ENCODE results near the gene WDR70.
"Not testable (repeated sequence)": the region's sequence is repeated elsewhere in the genome, so short reads cannot be mapped to it uniquely, and the experiment has no call there.

Gene WDR70

GRCh38 chr5:37640088-37640487 lies 261.0 kb downstream of the WDR70 start:
- no peak for DNase-seq (ENCODE audit: low spot score)

DNA sequence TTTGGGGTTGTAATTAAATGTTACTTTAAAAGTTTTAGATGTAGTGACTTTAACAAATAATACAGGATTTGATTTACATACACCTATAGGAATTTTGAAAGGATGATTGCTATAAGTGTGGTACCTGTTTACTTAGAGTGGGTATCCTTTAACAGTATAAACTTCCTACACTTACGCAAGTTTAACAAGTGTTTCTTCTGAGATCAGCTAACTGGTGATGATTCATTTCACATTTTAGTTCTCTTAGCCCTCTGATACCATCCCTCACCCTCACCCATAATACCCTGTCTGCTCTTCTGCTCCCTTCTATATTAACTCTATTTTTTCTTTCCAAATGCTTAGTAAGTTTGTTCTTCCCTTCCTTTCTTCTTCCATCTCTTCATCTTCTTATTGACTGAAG lies 262.8 kb downstream of the WDR70 start:
- DNase-seq (ENCODE audit: low spot score): no peak

DNA sequence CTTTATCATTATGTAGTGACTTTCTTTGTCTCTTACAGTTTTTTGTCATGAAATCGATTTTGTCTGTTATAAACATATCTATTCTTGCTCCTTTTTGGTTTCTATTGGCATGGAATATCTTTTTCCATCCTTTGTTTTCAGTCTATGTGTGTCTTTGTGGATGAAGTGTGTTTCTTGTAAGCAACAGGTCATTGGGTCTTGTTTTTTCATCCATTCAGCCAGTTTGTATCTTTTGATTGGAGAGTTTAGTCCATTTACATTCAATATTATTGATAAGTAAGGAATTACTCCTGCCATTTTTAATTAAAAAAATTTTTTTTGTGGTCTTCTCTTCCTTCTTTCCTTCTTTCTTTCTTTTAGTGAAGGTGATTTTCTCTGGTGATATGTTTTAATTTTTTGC lies 266.6 kb downstream of the WDR70 start:
- DNase-seq (ENCODE audit: low spot score): no peak

DNA sequence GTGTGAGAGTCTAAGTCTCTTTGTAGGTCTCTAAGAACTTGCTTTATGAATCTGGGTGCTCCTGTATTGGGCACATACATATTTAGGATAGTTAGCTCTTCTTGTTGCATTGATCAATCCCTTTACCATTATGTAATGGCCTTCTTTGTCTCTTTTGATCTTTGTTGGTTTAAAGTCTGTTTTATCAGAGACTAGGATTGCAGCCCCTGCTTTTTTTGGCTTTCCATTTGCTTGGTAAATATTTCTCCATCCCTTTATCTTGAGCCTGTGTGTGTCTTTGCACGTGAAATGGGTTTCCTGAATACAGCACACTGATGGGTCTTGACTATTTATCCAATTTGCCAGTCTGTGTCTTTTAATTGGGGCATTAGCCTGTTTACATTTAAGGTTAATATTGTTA lies 275.4 kb downstream of the WDR70 start:
- DNase-seq (ENCODE audit: low spot score): not testable (repeated sequence)

GRCh38 chr5:37657046-37657445 lies 277.9 kb downstream of the WDR70 start:
- DNase-seq (ENCODE audit: low spot score): no peak

DNA sequence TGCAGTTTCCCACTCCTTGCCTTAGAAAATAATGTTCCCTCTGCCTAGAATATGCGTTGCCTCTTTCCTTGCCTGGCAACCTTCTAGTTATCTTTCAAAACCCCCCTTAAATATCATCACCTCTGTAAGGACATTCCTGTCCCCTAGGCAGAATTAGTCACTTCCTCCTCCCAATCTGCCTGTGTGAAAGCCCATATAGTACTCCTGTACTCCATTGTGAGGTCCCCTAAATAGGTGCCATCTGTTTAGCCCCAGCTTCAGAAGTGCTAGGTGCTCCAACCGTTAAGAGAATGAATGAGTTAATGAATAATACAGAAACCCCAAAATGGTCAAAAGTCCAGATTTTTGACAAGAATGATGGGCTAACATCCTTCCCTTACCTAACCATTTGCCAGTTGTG lies 279.3 kb downstream of the WDR70 start:
- no peak for DNase-seq (ENCODE audit: low spot score)

DNA sequence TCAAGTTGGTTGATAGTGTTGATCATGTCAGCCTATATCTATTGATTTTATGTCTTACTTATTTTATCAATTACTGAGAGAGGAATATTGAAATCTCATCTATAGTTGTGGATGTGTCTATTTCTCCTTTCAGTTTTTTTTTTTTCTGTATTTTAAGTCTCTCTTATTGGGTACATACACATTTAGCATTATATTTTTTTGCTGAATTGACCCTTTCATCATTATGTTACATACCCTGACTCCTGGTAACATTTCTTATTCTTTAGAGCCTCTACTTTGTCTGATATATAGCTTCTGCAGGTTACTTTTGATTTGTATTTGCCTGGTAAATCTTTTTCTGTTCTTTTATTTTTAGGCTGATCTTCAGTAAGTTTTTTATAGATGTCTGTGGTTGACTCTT lies 281.2 kb downstream of the WDR70 start:
- no peak for DNase-seq (ENCODE audit: low spot score)

GRCh38 chr5:37661227-37661920 lies 282.3 kb downstream of the WDR70 start:
- no peak for DNase-seq (ENCODE audit: low spot score)

- DNase-seq (ENCODE audit: low spot score): no peak
These were observed 282.8 kb downstream of the WDR70 start for GRCh38 chr5:37661951-37662350.

DNA sequence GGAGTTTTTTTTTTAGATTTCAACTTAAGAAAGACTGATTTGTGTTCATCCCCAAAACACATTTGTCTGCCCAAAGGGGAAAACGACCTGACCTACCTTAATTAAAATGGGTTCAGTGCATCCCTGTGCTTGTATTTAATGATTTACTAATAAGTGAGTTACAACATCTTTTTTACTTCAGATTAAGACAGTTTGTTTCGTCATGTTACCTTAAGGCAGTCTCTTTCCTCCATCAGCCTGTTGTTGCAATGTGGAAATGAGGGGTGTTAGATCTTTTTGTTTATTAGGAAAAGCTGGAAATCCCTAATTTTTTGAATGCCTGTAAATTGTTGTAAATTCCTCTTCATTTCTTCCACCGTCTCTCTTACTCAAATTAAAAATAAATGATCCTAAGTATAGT lies 283.2 kb downstream of the WDR70 start:
- DNase-seq (ENCODE audit: low spot score): no peak

DNA sequence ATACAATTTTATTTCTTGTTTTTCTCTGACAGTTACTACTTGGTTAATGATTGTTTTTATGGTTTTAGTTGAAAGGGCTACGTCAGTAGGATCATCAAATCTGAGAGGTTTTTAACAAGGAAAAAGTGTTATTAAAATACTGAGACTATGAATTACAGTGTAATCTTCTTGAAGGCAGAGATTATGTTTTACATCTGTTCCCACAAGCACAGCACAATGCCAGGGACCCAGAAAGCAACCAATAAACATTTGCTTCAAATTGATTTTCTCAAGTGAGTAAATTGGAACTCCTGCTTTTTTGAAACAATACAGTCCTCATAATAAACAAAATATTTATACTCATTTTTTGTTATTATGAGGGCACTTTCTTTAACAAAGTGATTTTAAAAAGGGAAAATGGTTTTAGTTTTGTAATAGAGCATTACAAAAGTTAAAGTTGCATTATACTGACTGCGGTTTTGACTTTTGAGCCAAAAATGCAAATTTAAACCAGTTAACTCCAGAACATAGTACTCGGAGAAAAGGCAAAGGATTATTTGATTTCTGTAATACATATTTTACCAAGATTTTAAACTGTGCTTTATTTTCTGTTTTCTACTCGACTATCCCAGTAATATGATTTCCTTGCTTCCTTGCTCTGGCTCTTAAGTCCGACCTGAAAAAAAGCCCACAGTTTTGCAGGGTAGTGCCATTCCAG lies 283.8 kb downstream of the WDR70 start:
- DNase-seq (ENCODE audit: low spot score): no peak

DNA sequence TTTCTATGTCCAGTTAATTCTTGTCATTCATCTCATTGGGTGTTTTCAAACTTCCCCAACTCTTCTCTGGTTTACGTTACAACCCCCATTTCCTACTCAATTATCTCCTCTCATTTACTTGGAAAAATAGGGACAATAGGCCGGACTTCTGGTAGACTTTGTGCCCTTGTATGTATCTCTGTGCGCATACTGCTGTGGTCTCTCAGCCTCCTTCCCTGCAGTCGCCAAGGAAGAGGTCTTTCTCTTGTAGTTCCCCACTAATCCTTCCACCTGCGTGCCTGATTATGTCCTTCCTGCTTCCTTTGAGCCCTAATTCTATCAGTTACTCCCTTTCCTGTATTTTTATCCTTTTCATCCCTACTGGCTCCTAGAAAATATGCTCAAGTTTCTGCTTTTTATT lies 284.4 kb downstream of the WDR70 start:
- DNase-seq (ENCODE audit: low spot score): no peak

DNA sequence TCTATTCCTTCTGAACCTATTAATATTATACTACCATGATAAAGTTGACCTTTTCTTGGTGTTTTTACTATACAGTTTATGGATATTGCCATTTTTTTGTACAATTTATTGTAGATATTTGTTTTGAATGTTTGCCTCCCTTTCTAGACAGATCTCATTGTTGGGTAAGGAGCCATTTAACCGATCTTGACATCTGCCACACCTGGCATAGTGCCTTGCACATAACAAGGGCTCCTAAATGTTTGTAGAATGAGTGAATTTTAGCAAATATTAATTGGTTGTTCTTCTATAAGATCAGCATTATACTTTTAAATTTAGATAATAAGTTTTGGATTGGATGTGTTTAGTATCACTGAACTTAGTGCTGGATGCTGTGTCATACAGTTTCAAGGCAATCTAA lies 285.4 kb downstream of the WDR70 start:
- no peak for DNase-seq (ENCODE audit: low spot score)

- DNase-seq (ENCODE audit: low spot score): no peak
These were observed 286.2 kb downstream of the WDR70 start for GRCh38 chr5:37665272-37665671.

GRCh38 chr5:37665889-37666288 lies 286.8 kb downstream of the WDR70 start:
- DNase-seq (ENCODE audit: low spot score): no peak

DNA sequence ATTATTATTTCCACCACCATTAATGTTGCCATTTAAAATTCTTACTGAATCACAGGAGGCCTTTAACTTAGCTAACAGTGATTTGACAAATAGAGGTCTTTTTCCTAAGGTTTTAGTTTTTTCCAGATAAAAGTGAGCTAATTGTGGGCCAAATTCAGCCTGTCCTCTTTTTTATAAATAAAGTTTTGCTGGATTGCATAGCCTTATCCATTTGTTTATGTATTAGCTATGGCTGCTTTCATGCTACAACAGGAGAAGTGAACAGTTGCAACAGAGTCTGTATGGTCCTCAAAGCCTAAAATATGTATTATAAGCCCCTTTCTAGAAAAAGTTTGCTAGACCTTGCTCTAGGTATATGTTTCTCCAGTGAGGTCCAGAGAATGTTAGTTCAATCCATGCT lies 288.3 kb downstream of the WDR70 start:
- no peak for DNase-seq (ENCODE audit: low spot score)

- DNase-seq (ENCODE audit: low spot score): no peak
These were observed 288.7 kb downstream of the WDR70 start for GRCh38 chr5:37667846-37668245.

DNA sequence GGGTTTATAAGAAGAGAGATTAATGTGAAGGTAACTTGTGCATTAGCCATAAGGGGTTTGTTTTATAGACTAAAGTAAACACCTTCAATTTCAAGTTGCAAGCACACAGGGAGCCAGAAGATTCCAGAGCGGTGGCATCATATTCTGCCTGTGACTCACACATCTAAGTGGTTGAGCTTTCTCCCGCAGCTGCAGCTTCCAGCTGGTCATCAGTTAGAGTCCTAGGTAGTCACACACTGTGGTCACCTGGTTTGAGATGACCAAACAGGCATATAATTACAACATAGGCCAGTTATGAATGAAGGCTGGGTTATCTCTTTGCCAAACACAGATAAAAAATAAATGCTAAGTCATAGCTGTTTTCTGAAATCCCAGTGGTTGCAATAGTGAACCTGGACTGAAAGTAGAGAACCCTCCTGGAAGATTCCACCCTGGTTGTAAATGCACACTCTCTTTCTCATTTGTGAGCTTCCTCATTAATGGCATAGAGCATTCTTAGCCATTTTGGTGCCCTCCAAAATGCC lies 289.5 kb downstream of the WDR70 start:
- peak; percentile 19 for DNase-seq (ENCODE audit: low spot score)

DNA sequence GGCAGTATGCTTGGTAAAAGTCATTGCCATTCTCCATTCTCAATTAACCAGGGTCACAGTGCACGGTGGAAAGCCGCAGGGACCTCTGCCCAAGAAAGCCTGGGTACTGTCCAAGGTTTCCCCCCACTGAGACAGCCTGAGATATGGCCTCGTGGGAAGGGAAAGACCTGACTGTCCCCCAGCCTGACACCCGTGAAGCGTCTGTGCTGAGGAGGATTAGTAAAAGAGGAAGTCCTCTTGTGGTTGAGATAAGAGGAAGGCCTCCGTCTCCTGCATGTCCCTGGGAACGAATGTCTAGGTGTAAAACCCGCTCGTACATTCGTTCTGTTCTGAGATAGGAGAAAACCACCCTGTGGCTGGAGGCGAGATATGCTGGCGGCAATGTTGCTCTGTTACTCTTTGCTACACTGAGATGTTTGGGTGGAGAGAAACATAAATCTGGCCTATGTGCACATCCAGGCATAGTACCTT lies 293.0 kb downstream of the WDR70 start:
- DNase-seq (ENCODE audit: low spot score): not testable (repeated sequence)

DNA sequence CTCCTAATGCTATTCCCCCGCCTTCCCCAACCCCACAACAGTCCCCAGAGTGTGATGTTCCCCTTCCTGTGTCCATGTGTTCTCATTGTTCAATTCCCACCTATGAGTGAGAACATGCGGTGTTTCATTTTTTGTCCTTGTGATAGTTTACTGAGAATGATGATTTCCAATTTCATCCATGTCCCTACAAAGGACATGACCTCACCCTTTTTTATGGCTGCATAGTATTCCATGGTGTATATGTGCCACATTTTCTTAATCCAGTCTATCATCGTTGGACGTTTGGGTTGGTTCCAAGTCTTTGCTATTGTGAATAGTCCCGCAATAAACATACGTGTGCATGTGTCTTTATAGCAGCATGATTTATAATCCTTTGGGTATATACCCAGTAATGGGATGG lies 295.2 kb downstream of the WDR70 start:
- DNase-seq (ENCODE audit: low spot score): not testable (repeated sequence)

DNA sequence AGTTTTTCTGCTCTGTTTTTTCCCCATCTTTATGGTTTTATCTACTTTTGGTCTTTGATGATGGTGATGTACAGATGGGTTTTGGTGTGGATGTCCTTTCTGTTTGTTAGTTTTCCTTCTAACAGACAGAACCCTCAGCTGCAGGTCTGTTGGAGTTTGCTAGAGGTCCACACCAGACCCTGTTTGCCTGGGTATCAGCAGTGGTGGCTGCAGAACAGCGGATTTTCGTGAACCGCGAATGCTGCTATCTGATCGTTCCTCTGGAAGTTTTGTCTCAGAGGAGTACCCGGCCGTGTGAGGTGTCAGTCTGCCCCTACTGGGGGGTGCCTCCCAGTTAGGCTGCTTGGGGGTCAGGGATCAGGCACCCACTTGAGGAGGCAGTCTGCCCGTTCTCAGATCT lies 300.2 kb downstream of the WDR70 start:
- not testable (repeated sequence) for DNase-seq (ENCODE audit: low spot score)

DNA sequence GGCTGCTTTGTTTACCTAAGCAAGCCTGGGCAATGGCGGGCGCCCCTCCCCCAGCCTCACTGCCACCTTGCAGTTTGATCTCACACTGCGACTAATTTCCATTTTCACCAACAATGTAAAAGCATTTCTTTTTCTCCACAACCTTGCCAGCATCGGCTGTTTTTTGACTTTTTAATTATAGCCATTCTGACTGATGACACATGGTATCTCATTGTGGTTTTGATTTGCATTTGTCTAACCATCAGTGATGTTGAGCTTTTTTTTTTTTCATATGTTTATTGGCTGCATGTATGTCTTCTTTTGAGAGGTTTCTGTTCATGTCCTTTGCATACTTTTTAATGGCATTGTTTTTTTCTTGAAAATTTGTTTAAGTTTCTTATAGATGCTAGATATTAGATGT lies 300.8 kb downstream of the WDR70 start:
- DNase-seq (ENCODE audit: low spot score): not testable (repeated sequence)

DNA sequence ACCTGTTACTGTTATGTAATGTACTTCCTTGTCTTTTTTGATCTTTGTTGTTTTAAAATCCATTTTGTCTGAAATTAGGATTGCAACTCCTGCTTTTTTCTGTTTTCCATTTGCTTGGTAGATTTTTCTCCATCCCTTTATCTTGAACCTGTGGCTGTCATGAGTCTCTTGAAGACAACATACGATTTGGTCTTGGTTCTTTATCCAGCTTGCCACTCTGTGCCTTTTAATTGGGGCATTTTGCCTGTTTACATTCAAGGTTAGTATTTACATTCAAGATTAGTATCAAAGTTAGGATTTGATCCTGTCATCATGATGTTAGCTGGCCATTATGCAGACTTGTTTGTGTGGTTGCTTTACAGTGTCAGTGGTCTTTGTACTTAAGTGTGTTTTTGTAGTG lies 304.0 kb downstream of the WDR70 start:
- no peak for DNase-seq (ENCODE audit: low spot score)

DNA sequence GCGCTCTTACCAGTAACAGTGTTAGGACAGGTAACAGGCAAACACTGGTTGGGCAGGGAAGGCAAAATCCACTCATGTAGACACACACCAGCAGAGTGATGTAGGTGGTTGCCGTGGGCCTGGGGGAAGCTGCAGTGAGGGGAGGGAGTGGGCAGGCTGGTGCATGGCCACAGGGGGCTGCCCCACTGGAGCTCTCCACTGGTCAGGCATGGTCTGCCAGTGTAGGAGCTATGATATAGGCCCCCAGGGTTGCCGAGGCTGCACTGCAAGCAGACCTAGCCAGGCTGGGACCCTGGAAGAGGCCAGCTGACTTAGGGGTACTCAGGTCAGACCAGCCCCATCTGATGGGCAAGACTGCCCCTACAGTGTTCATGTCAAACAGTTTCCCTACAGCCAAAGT lies 306.1 kb downstream of the WDR70 start:
- DNase-seq (ENCODE audit: low spot score): no peak
